Stimulated activated CD4-positive, alpha-beta T cell treated with anti-CD3 and anti-CD28 coated beads, Interleukin-1b, Interleukin-23, amount 100 ng/mL, for 4 hours (primary cell): ENCODE data around the gene CAMTA1.

Source experiments
- DNase-seq, 2 donors: peaks; one replicate each; pipeline ENCODE4 v3.0.0-alpha.2; 2020; ENCODE audit warnings: low read depth in 2 of 2

Gene CAMTA1

GRCh38 chr1:6779089-6779805 is 6.0 kb upstream of the CAMTA1 start:
- DNase-seq: no peak

- DNase-seq: no peak
Observed at GRCh38 chr1:6782151-6782550, 3.1 kb upstream of the CAMTA1 start.

- no peak for DNase-seq
Observed at GRCh38 chr1:6783221-6783620, 2.0 kb upstream of the CAMTA1 start.

GRCh38 chr1:6783936-6784559 is 1.2 kb upstream of the CAMTA1 start:
- DNase-seq: no peak

- DNase-seq: peak; percentile 79 to 98
Observed at GRCh38 chr1:6784560-6785317, 515 bp upstream of the CAMTA1 start.

- peak; percentile 20 to 53 for DNase-seq
Observed at GRCh38 chr1:6785728-6786505, 663 bp downstream of the CAMTA1 start.

GRCh38 chr1:6788946-6789345 is 3.7 kb downstream of the CAMTA1 start:
- DNase-seq: no peak

GRCh38 chr1:6790146-6790545 is 4.9 kb downstream of the CAMTA1 start:
- DNase-seq: no peak

GRCh38 chr1:6794164-6794563 is 8.9 kb downstream of the CAMTA1 start:
- no peak for DNase-seq

- no peak for DNase-seq
Observed at GRCh38 chr1:6795203-6795602, 9.9 kb downstream of the CAMTA1 start.

GRCh38 chr1:6795661-6796060 is 10.4 kb downstream of the CAMTA1 start:
- DNase-seq: no peak

- DNase-seq: no peak
Observed at GRCh38 chr1:6796095-6796494, 10.8 kb downstream of the CAMTA1 start.

- DNase-seq: no peak
Observed at GRCh38 chr1:6799499-6799898, 14.2 kb downstream of the CAMTA1 start.

GRCh38 chr1:6800745-6801144 is 15.5 kb downstream of the CAMTA1 start:
- no peak for DNase-seq

- DNase-seq: no peak
Observed at GRCh38 chr1:6801199-6801598, 15.9 kb downstream of the CAMTA1 start.

GRCh38 chr1:6801966-6802365 is 16.7 kb downstream of the CAMTA1 start:
- no peak for DNase-seq

- no peak for DNase-seq
Observed at GRCh38 chr1:6802454-6802853, 17.2 kb downstream of the CAMTA1 start.

- DNase-seq: no peak
Observed at GRCh38 chr1:6802893-6803292, 17.6 kb downstream of the CAMTA1 start.

GRCh38 chr1:6803357-6803756 is 18.1 kb downstream of the CAMTA1 start:
- DNase-seq: no peak

- no peak for DNase-seq
Observed at GRCh38 chr1:6805004-6805416, 19.8 kb downstream of the CAMTA1 start.

- no peak for DNase-seq
Observed at GRCh38 chr1:6807782-6808181, 22.5 kb downstream of the CAMTA1 start.

GRCh38 chr1:6809461-6809860 is 24.2 kb downstream of the CAMTA1 start:
- DNase-seq: no peak
